Stimulated activated naive B cell treated with anti-CD40 and anti-IgM and Interleukin-4, amounts not matched to agents 10 μg/mL and 1 μg/mL and 100 μg/mL, for 72 hours (primary cell): ENCODE data around the gene HTRA3.

Source experiments
- ATAC-seq, 2 donors: fragments of 150-1000 bp; cut with Tn5 transposase; replicated peaks; 2 replicates each; pipeline ENCODE4 v1.10.0; 2021; ENCODE audit warnings: moderate library complexity in 1 of 2
- DNase-seq: peaks from one replicate; pipeline ENCODE4 v3.0.0; 2021
- H3K27ac Mint-ChIP-seq: one replicate; pipeline ENCODE4 v1.8.0; 2022; ENCODE audit warnings: mild to moderate bottlenecking, mixed read lengths
- H3K27me3 Mint-ChIP-seq, 2 donors: one replicate each; pipeline ENCODE4 v1.8.0; 2022; ENCODE audit warnings: mixed read lengths in 2 of 2
- H3K36me3 Mint-ChIP-seq, 2 donors: one replicate each; pipeline ENCODE4 v1.8.0; 2022; ENCODE audit warnings: mixed read lengths in 2 of 2, mild to moderate bottlenecking in 1 of 2
- H3K4me1 Mint-ChIP-seq, 2 donors: one replicate each; pipeline ENCODE4 v1.8.0; 2022; ENCODE audit warnings: mixed read lengths in 2 of 2, mild to moderate bottlenecking in 1 of 2
- H3K4me3 Mint-ChIP-seq, 2 donors: one replicate each; pipeline ENCODE4 v1.8.0; 2022; ENCODE audit warnings: mild to moderate bottlenecking in 2 of 2, mixed read lengths in 2 of 2, moderate library complexity in 1 of 2
- H3K9me3 Mint-ChIP-seq, 2 donors: one replicate each; pipeline ENCODE4 v1.8.0; 2022; ENCODE audit warnings: mixed read lengths in 2 of 2, mild to moderate bottlenecking in 1 of 2

Gene HTRA3

GRCh38 chr4:8281519-8282133 is 12.1 kb downstream of the HTRA3 start:
- Mint-ChIP-seq H3K4me1 (peaks cover 2 to 11% of the 10 kb centered on the region in 2 donors), H3K9me3 (no peaks in the 10 kb centered on the region), H3K4me3 (no peak overlapping the region), H3K27me3 (peaks cover 10 to 12% of the 10 kb centered on the region in 2 donors), H3K27ac (no peak overlapping the region), H3K36me3 (no peaks in the 10 kb centered on the region)
- DNase-seq (no peak), ATAC-seq (no peak)

DNA sequence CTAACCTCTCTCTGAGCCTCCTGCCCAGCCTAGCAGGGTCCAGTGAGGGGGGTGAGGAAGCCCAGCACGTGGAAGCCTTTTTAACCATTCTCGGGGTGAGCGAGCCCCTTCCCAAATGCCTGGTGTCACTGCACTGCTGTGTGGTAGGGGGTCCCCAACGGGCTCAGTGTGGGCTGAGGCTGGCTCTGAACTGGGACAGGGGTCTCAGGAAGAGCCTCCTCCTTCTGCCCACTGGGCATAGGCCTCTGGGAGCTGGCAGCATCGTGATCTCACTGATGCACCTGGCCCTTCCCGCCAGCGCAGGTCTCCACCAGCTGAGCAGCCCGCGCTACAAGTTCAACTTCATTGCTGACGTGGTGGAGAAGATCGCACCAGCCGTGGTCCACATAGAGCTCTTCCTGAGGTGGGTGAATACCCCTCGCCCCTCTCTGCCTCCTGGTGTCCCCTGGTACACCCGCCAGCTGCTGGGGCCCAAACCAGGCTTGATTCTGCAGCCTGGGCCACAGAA is 12.6 kb downstream of the HTRA3 start:
- Mint-ChIP-seq H3K4me1 (peaks cover 2 to 11% of the 10 kb centered on the region in 2 donors), H3K9me3 (no peaks in the 10 kb centered on the region), H3K27me3 (peaks cover 6 to 10% of the 10 kb centered on the region in 2 donors), H3K27ac (no peak overlapping the region), H3K36me3 (no peaks in the 10 kb centered on the region), H3K4me3 (no peak overlapping the region)
- no peak for ATAC-seq
- DNase-seq: no peak

DNA sequence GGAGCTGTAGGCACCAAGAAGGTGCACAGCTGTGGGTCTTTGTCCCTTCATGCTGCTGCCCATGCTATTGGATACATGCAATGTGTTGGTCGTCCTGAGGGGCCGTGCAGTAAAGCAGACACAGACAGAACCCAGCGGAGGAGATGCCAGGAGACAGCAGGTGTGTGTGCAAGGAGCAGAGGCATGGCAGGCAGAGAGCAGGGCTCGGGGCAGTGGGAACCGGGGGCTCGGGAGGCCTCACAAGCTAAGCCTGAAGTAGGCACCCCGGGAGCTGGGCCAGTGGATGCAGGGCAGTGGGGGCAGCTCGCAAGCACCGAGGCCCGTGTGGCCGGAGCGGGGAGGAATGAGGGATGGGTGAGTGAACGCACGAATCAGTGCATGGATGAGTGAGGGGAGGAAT is 13.2 kb downstream of the HTRA3 start:
- Mint-ChIP-seq H3K4me1 (peaks cover 2 to 11% of the 10 kb centered on the region in 2 donors), H3K36me3 (no peaks in the 10 kb centered on the region), H3K27ac (no peak overlapping the region), H3K4me3 (no peak overlapping the region), H3K9me3 (no peaks in the 10 kb centered on the region), H3K27me3 (peaks cover under 1 to 4% of the 10 kb centered on the region in 2 donors)
- DNase-seq (no peak), ATAC-seq (no peak)

- DNase-seq (no peak), ATAC-seq (no peak)
- H3K9me3 Mint-ChIP-seq: no peaks in the 10 kb centered on the region
- no peaks in the 10 kb centered on the region for H3K36me3 Mint-ChIP-seq
- peaks cover 2 to 11% of the 10 kb centered on the region in 2 donors for H3K4me1 Mint-ChIP-seq
- peaks cover 0 to 3% of the 10 kb centered on the region in 2 donors for H3K27me3 Mint-ChIP-seq
- no peak overlapping the region for H3K27ac Mint-ChIP-seq
- H3K4me3 Mint-ChIP-seq: no peak overlapping the region
Measured at GRCh38 chr4:8283161-8283560, 13.6 kb downstream of the HTRA3 start.

GRCh38 chr4:8283631-8284121 is 14.1 kb downstream of the HTRA3 start:
- peaks cover 0 to 3% of the 10 kb centered on the region in 2 donors for H3K27me3 Mint-ChIP-seq
- no peaks in the 10 kb centered on the region for H3K36me3 Mint-ChIP-seq
- ATAC-seq: no peak

DNA sequence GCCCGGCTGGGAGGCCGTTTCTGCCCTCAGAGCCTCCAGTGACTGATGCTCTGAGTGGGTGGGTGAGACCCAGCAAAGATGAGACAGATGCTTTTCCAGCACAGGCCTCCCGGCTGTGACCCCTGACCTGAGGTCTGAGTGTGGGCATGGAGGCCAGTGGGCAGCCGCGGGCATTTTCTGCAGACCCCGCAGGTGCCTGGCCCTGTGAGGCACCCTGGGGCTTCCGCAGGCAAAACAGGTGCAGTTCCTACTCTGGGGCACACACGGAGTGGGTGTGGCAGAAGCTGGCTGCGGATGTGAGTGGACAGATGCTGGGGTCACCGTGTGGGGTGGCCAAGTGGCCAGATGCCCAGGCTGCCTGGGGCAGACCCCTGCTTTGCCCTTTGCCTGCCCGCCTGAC is 14.8 kb downstream of the HTRA3 start:
- H3K4me1 Mint-ChIP-seq: peaks cover 0 to 4% of the 10 kb centered on the region in 2 donors
- no peaks in the 10 kb centered on the region for H3K36me3 Mint-ChIP-seq
- ATAC-seq (no peak), DNase-seq (no peak)
- H3K9me3 Mint-ChIP-seq: no peaks in the 10 kb centered on the region
- H3K27ac Mint-ChIP-seq: no peak overlapping the region
- H3K27me3 Mint-ChIP-seq: no peaks in the 10 kb centered on the region
- H3K4me3 Mint-ChIP-seq: no peak overlapping the region

More at GRCh38 chr4:8283631-8284121, 14.1 kb downstream of the HTRA3 start:
- no peak for DNase-seq
- H3K4me3 Mint-ChIP-seq: no peak overlapping the region
- H3K4me1 Mint-ChIP-seq: peaks cover 2 to 11% of the 10 kb centered on the region in 2 donors
- no peaks in the 10 kb centered on the region for H3K9me3 Mint-ChIP-seq
- no peak overlapping the region for H3K27ac Mint-ChIP-seq

DNA sequence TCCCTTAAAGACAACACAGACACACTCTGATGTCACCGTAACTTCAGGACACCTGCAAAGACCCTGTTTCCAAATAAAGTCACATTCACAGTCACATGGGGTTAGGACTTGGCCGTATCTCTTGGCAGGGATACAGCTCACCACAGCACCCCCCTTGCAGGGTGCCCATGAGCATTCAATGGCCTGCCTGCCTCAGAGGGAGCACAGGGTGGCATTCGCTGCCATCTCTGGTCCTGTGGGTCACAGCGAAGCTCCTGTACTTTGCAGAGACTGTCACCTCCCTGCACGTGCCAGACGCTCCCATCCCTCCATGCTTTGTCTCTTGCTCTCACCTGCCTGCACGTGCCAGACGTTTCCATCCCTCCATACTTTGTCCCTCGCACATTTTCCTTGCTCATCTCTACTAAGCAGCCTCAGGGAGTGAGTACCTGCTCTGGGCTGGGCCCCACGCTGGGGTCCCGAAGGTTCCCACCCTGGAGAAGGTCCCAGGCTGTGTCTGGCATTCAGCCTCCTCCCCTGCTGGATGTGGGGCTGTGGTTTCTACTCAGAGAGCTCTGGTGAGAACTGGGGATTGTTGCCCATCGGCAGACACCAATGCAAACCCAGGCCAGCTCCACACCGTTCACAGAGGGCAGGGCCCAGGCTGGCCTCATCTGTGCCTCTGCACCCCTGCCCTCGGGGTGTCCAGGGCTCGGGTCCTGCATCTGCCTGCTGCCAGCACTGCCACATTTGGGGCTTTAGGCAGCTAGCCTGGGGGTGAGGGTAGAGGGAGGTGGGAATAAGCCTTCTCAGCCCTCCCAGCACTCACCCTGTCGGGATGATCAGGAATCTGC is 15.8 kb downstream of the HTRA3 start:
- Mint-ChIP-seq H3K36me3 (no peaks in the 10 kb centered on the region), H3K9me3 (no peaks in the 10 kb centered on the region), H3K4me3 (no peak overlapping the region), H3K4me1 (peaks cover 0 to 3% of the 10 kb centered on the region in 2 donors), H3K27ac (no peak overlapping the region), H3K27me3 (no peaks in the 10 kb centered on the region)
- ATAC-seq (no peak), DNase-seq (no peak)

- Mint-ChIP-seq H3K27me3 (no peaks in the 10 kb centered on the region), H3K9me3 (no peaks in the 10 kb centered on the region), H3K4me3 (no peak overlapping the region), H3K27ac (no peak overlapping the region), H3K36me3 (no peaks in the 10 kb centered on the region), H3K4me1 (peaks cover 0 to 7% of the 10 kb centered on the region in 2 donors)
- no peak for ATAC-seq
- no peak for DNase-seq
Measured at GRCh38 chr4:8285976-8286718, 16.6 kb downstream of the HTRA3 start.

DNA sequence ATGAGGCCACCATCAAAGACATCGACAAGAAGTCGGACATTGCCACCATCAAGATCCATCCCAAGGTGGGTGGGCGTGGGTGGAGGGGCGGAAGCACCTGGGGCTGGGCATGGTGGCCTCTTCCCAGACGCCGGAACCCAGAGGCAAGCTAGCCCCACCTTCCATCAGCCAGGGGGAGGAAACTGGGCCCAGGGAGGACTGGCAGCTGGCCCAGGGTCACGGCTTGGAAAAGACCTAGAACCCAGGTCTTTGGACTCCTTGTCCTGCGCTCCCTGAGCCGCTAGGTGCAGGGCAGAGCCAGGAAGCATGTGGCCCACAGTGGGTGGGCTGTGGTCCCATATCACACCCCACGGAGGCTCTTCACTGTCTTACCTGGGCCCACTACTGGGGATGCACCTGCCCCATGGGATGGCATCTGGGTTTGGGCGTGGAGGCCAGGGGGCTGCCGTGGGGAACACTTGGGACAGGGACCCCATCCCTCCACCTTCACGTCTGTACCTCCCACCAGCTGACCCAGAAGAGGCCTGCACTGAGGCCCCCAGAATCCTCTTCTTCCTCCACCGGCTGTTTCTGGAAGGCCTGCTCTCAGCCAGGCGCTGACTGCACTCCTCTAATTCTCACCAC is 17.3 kb downstream of the HTRA3 start:
- Mint-ChIP-seq H3K27ac (no peak overlapping the region), H3K9me3 (no peaks in the 10 kb centered on the region), H3K4me3 (no peak overlapping the region), H3K36me3 (no peaks in the 10 kb centered on the region), H3K27me3 (no peaks in the 10 kb centered on the region), H3K4me1 (peaks cover 0 to 9% of the 10 kb centered on the region in 2 donors)
- ATAC-seq: no peak
- DNase-seq: no peak

- Mint-ChIP-seq H3K36me3 (no peaks in the 10 kb centered on the region), H3K27ac (no peak overlapping the region), H3K27me3 (no peaks in the 10 kb centered on the region), H3K4me1 (peaks cover 0 to 9% of the 10 kb centered on the region in 2 donors), H3K9me3 (no peaks in the 10 kb centered on the region), H3K4me3 (no peak overlapping the region)
- ATAC-seq (no peak), DNase-seq (no peak)
Measured at GRCh38 chr4:8287343-8288280, 18.1 kb downstream of the HTRA3 start.

- Mint-ChIP-seq H3K4me3 (no peak overlapping the region), H3K27me3 (no peaks in the 10 kb centered on the region)
- ATAC-seq: no peak
Measured at GRCh38 chr4:8289151-8289750, 19.7 kb downstream of the HTRA3 start.

GRCh38 chr4:8289956-8290700 is 20.6 kb downstream of the HTRA3 start:
- H3K9me3 Mint-ChIP-seq: peaks cover 5 to 7% of the 10 kb centered on the region in 2 donors
- H3K4me1 Mint-ChIP-seq: peaks cover 0 to 9% of the 10 kb centered on the region in 2 donors
- H3K27ac Mint-ChIP-seq: peak overlapping the region; percentile 66
- H3K4me3 Mint-ChIP-seq: no peak overlapping the region
- no peaks in the 10 kb centered on the region for H3K36me3 Mint-ChIP-seq
- no peak for DNase-seq
- no peaks in the 10 kb centered on the region for H3K27me3 Mint-ChIP-seq
- ATAC-seq: no peak

More at GRCh38 chr4:8289151-8289750, 19.7 kb downstream of the HTRA3 start:
- H3K4me1 Mint-ChIP-seq: peaks cover 0 to 9% of the 10 kb centered on the region in 2 donors
- no peak for DNase-seq
- no peaks in the 10 kb centered on the region for H3K36me3 Mint-ChIP-seq
- no peaks in the 10 kb centered on the region for H3K9me3 Mint-ChIP-seq
- no peak overlapping the region for H3K27ac Mint-ChIP-seq
